Fibroblast of lung (primary cell): Measurements from ENCODE around the gene CYP4Z1. TPM values are rescaled to one million over a fixed set of nuclear protein-coding genes. Genes with fewer than 3 reads are reported as not detected.
"Not testable (repeated sequence)": the region's sequence is repeated elsewhere in the genome, so short reads cannot be mapped to it uniquely, and the experiment has no call there.

ENCODE experiments used
- DNase-seq, 2 donors: peaks; one replicate each; pipeline versions ENCODE4 v3.0.0 to v3.0.0-alpha.2; 2010; ENCODE audit warnings: low read depth in 2 of 2
- H2AFZ ChIP-seq: 2 replicates; pipeline ENCODE4 v1.5.1; 2012; ENCODE audit warnings: low read length, control low read depth, inconsistent platforms
- H3K27ac ChIP-seq: 2 replicates; pipeline ENCODE4 v1.5.1; 2011; ENCODE audit warnings: low read length, control low read depth; ENCODE audit not compliant: insufficient read depth
- H3K27me3 ChIP-seq: 2 replicates; pipeline ENCODE4 v1.5.1; 2011; ENCODE audit warnings: mild to moderate bottlenecking, low read length; ENCODE audit not compliant: control insufficient read depth, insufficient read depth
- H3K36me3 ChIP-seq: 2 replicates; pipeline ENCODE4 v1.5.1; 2011; ENCODE audit warnings: low read length; ENCODE audit not compliant: control insufficient read depth, insufficient read depth
- H3K4me1 ChIP-seq: 2 replicates; pipeline ENCODE4 v1.5.1; 2011; ENCODE audit warnings: low read length; ENCODE audit not compliant: control insufficient read depth, insufficient read depth; ENCODE audit errors: extremely low read depth
- H3K4me2 ChIP-seq: 2 replicates; pipeline ENCODE4 v1.5.1; 2011; ENCODE audit warnings: low read length, control low read depth; ENCODE audit not compliant: insufficient read depth; ENCODE audit errors: extremely low read depth
- H3K4me3 ChIP-seq, 4 experiments: fragments of 200-600 bp in 1 of 4; sonication (generic) in 1 of 4; replicated peaks in 1 of 4; 2 replicates each; pipeline ENCODE4 v1.5.1; 2011 to 2016; ENCODE audit warnings: low read length in 4 of 4, low read depth in 3 of 4, mild to moderate bottlenecking in 3 of 4, control low read depth in 2 of 4, inconsistent platforms in 1 of 4, mixed read lengths in 1 of 4; ENCODE audit not compliant: insufficient read depth in 1 of 4; ENCODE audit errors: control extremely low read depth in 1 of 4
- H3K79me2 ChIP-seq: 2 replicates; pipeline ENCODE4 v1.5.1; 2012; ENCODE audit warnings: mild to moderate bottlenecking, low read length, inconsistent platforms; ENCODE audit not compliant: control insufficient read depth, insufficient read depth
- H3K9ac ChIP-seq: 2 replicates; pipeline ENCODE4 v1.5.1; 2011; ENCODE audit warnings: mild to moderate bottlenecking, low read length, control low read depth; ENCODE audit not compliant: insufficient read depth
- H3K9me3 ChIP-seq: 2 replicates; pipeline ENCODE4 v1.5.1; 2012; ENCODE audit warnings: low read depth, low read length; ENCODE audit not compliant: control insufficient read depth, insufficient read depth
- H4K20me1 ChIP-seq: 2 replicates; pipeline ENCODE4 v1.5.1; 2011; ENCODE audit warnings: low read length; ENCODE audit not compliant: control insufficient read depth, insufficient read depth; ENCODE audit errors: extremely low read depth
- CTCF ChIP-seq, 2 donors: IDR thresholded peaks in 1 of 2; conservative IDR thresholded peaks in 1 of 2; 1 replicate in 1 of 2; 2 replicates in 1 of 2; pipeline ENCODE4 v1.5.1; 2011 to 2012; ENCODE audit warnings: low read length in 2 of 2, control low read depth in 1 of 2, inconsistent platforms in 1 of 2, low read depth in 1 of 2, mild to moderate bottlenecking in 1 of 2
- EZH2 ChIP-seq: IDR thresholded peaks from 2 replicates; pipeline ENCODE4 v1.5.1; 2012; ENCODE audit warnings: low read length, control low read depth, mild to moderate bottlenecking; ENCODE audit errors: missing control alignments
- polyA plus RNA-seq, 2 donors: library from polyadenylated mRNA; depleted of rRNA in 1 of 2; stranded (reverse) in 1 of 2; unstranded in 1 of 2; fragments of >200 nt; gene quantifications; 2 replicates each; pipeline ENCODE4 v1.2.1, GENCODE V29; 2011 to 2012; ENCODE audit warnings: missing spikeins in 1 of 2
- total RNA-seq: library from RNA; depleted of rRNA; stranded (reverse); fragments of >200 nt; gene quantifications from 2 replicates; pipeline ENCODE4 v1.2.1, GENCODE V29; 2014

Gene CYP4Z1
- total and polyA plus RNA-seq, 2 donors (not counting 1 experiment from before 2014, with no cell fraction given) = not detected

DNA sequence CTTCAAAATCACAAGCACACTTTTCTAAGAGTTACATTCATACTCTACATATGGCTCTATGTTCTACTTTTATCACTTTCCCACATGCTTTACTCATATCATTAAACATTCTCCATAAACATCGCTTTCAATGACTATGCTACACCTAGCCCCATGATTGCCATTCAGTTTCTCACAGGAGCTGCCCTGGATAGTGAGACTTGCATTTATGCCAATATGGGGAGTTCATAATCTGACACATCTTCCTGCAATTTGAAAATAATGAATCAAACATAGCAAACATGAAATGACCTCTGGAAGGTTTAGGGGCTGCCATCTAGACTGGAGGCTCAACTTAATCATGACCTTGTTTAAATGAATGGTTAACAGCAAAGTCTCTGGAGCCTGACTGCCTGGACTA lies 61.2 kb downstream of the CYP4Z1 start:
- H3K9ac ChIP-seq = no peak overlapping the region
- TF ChIP-seq CTCF (conservative IDR thresholded peaks at IDR 0.05 in 1 of 2, IDR thresholded peaks at IDR 0.05 in 1 of 2; ENCODE audit: low read depth in 1 of 2, low read length in 2 of 2) (no peak), EZH2 (no peak)

GRCh38 chr1:47128854-47129253 lies 61.8 kb downstream of the CYP4Z1 start:
- not testable (repeated sequence) for H3K27me3 ChIP-seq, DNase-seq, H3K4me3 ChIP-seq, H3K4me2 ChIP-seq, H3K9ac ChIP-seq, H3K9me3 ChIP-seq, H3K27ac ChIP-seq, H2AFZ ChIP-seq, H4K20me1 ChIP-seq, H3K79me2 ChIP-seq, H3K36me3 ChIP-seq, H3K4me1 ChIP-seq

More for the DNA sequence above, 61.2 kb downstream of the CYP4Z1 start:
- H3K79me2 ChIP-seq = no peaks in the 10 kb centered on the region
- H4K20me1 ChIP-seq = no peaks in the 10 kb centered on the region
- H3K36me3 ChIP-seq = no peaks in the 10 kb centered on the region
- no peak for DNase-seq
- no peak overlapping the region for H3K27ac ChIP-seq
- no peak overlapping the region for H3K4me2 ChIP-seq
- no peaks in the 10 kb centered on the region for H3K9me3 ChIP-seq
- H3K27me3 ChIP-seq = no peaks in the 10 kb centered on the region
- no peak overlapping the region for H2AFZ ChIP-seq
- H3K4me3 ChIP-seq = no peak overlapping the region
- no peaks in the 10 kb centered on the region for H3K4me1 ChIP-seq

DNA sequence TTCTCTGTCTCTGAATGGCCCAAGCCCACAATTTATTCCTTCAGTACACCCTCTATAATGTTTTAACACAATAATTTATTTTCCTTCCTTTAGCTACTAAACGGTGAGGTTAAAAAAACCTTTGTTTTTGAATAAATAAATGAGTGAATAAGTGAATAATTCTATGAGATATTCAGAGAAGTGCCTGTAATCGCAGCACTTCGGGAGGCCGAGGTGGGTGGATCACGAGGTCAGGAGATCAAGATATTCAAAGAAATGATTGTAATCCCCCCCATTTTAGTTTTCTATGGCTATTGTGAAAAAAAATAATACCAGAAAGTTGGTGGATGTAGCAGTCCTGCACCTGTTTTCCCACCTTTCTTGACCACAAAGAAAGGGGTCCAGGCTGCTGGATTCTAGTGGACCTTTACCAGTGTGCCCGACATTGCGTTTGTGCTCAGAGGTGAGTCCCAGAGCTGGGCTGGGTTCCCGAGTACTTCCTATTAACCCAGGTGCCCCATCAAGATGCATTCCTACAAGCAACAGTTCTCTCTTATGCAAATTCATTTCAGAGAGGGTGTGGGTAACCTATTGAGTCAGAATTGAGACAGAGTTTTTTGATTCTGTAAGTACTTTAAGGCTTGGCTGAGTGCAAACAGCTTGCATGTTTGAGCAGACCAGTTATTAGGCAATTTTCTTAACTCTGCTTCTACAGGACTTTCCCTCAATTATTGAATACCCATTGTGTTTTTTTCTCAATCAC lies 62.6 kb downstream of the CYP4Z1 start:
- not testable (repeated sequence) for DNase-seq, H3K79me2 ChIP-seq, H3K27ac ChIP-seq, H2AFZ ChIP-seq, H3K9ac ChIP-seq, H4K20me1 ChIP-seq, H3K36me3 ChIP-seq, H3K4me3 ChIP-seq, H3K4me2 ChIP-seq, H3K27me3 ChIP-seq, H3K4me1 ChIP-seq, H3K9me3 ChIP-seq

- H3K9me3 ChIP-seq, H3K9ac ChIP-seq, H3K27ac ChIP-seq, H3K4me3 ChIP-seq, DNase-seq, H2AFZ ChIP-seq, H3K4me2 ChIP-seq, H3K36me3 ChIP-seq, H3K27me3 ChIP-seq, H3K79me2 ChIP-seq, H3K4me1 ChIP-seq, H4K20me1 ChIP-seq: not testable (repeated sequence)
Observed at GRCh38 chr1:47132665-47133064, 65.6 kb downstream of the CYP4Z1 start.
